ENCODE measurements around the gene CNTN5.

DNA sequence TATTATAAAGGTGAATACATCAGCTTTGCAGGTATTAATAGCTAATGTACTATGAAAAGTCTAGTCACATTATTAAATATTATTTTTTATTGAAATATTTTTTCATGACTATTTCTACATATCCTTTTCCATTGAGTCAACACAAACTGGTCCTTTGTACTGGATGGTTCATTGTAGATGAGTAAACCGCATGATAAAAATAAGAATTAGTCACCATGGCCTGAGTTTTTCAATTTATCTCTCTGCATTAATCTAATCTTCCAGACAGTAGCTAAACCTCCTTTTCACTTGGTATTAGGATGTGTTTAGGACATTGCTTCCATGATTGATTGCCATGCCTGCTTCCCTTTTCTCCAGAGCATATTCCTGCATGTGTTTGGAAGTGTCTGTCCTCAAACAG is 1227.0 kb downstream of the CNTN5 start:
- TF ChIP-seq, protein P1, sequence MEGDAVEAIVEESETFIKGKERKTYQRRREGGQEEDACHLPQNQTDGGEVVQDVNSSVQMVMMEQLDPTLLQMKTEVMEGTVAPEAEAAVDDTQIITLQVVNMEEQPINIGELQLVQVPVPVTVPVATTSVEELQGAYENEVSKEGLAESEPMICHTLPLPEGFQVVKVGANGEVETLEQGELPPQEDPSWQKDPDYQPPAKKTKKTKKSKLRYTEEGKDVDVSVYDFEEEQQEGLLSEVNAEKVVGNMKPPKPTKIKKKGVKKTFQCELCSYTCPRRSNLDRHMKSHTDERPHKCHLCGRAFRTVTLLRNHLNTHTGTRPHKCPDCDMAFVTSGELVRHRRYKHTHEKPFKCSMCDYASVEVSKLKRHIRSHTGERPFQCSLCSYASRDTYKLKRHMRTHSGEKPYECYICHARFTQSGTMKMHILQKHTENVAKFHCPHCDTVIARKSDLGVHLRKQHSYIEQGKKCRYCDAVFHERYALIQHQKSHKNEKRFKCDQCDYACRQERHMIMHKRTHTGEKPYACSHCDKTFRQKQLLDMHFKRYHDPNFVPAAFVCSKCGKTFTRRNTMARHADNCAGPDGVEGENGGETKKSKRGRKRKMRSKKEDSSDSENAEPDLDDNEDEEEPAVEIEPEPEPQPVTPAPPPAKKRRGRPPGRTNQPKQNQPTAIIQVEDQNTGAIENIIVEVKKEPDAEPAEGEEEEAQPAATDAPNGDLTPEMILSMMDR (IDR thresholded peaks at IDR 0.05), result no peak
- TF ChIP-seq POLR2A (IDR thresholded peaks at IDR 0.05), result no peak

Measured in lower leg skin (tissue), 3 donors.